Stimulated activated CD4-positive, alpha-beta T cell treated with anti-CD3 and anti-CD28 coated beads, Interleukin-1b, Interleukin-23, amount 100 ng/mL, for 1 hour (primary cell): Measurements from ENCODE around the gene CD164L2.
"Not testable (repeated sequence)": the region's sequence is repeated elsewhere in the genome, so short reads cannot be mapped to it uniquely, and the experiment has no call there.

Experiments
- DNase-seq, 2 donors: peaks; one replicate each; pipeline ENCODE4 v3.0.0-alpha.2; 2020; ENCODE audit warnings: low read depth in 2 of 2

CD164L2 gene

GRCh38 chr1:27384797-27385196 lies 1.7 kb upstream of the CD164L2 start:
- DNase-seq: not testable (repeated sequence)

DNA sequence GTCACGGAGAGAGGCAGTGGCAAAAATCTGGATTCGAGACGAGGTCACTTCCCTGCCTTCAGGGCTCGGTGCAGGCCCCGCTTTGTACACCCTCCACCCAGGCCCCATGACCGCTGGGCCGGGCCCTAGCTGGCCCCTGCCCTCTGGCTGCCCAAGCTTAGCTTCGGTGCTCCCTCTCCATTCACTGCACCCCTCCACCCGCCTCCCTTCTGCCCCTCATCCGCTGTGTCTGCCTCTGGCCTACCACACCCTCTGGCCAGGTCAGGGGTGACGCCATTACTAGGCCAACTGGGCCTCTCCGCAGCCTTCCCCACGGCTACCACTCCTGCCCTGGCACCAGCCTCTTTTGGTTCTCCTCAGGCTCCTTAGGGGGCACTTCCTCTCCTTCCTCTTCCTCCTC lies 528 bp upstream of the CD164L2 start:
- no peak for DNase-seq

GRCh38 chr1:27381969-27382762 lies 967 bp downstream of the CD164L2 start:
- no peak for DNase-seq

- no peak for DNase-seq
Observed at GRCh38 chr1:27380766-27381733, 2.1 kb downstream of the CD164L2 start.

DNA sequence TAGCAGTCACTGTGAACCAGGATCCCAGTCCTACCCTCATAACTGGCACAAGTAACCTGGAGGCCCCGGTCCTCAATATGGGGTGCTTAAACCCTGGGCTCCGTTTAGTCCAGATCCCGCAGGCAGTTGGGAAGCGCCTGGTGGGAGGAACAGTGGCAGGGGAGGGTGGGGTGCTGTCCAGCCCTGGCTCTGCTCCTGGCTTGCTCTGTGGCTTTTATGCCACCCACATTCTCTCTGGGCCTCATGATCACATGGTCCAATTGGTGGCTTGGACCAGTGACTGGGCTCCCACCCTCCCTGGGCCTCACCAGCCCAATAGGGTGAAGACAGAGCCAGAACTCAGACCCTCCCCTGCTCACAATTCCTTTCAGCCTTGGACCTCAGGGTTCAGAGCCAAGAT lies 2.9 kb downstream of the CD164L2 start:
- no peak for DNase-seq

GRCh38 chr1:27379564-27380122 lies 3.5 kb downstream of the CD164L2 start:
- no peak for DNase-seq

GRCh38 chr1:27377760-27378495 lies 5.2 kb downstream of the CD164L2 start:
- DNase-seq: no peak

- no peak for DNase-seq
Observed at GRCh38 chr1:27374362-27375086, 8.6 kb downstream of the CD164L2 start, which contains the start of gene FCN3. TSS of gene FCN3 (minus strand) at chr1:27374824. CDS start at chr1:27374818, 6 bp downstream.

DNA sequence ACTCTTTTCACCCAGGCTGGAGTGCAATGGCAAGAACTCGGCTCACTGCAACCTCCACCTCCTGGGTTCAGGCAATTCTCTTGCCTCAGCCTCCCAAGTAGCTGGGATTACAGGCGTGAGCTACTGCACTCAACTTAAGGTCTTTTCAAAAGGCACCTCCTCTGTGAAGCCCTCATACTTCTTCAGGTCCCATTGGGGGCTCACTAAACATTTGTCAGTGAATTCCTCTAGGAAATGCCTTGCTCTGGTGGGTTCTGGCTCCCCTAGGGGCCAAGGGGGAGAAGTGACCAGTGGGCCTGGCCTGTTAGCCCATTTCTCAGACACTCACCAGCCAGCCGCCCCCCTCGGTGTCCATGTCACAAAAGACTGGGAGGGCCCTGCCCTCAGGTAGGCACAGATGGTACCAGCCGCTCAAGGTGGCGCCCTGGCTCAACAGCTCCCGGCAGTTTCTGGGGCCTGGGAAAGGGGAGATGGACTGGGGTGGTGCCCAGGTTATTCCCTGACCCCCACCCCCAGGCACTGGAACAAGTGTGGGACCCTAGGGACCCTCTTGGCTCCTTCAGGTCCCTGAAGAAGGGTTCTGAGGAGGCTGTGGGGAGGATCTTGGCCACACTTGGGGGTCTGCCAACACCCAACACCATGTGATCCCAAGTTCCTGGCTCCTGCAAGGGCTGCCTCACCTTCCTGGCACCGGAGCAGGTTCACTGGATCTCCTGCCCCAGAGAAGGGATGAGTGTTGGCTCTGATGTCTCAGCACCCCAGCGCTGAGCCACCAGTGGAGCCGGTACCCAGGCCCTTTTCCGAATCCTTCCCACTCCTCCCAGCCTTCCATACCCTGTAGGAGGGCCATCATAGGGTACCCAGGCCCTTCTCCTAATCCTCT lies 10.1 kb downstream of the CD164L2 start:
- no peak for DNase-seq

GRCh38 chr1:27372022-27372807 lies 10.9 kb downstream of the CD164L2 start:
- DNase-seq: no peak

GRCh38 chr1:27368869-27369582 lies 14.1 kb downstream of the CD164L2 start:
- no peak for DNase-seq

- no peak for DNase-seq
Observed at GRCh38 chr1:27367160-27367650, 15.9 kb downstream of the CD164L2 start.

DNA sequence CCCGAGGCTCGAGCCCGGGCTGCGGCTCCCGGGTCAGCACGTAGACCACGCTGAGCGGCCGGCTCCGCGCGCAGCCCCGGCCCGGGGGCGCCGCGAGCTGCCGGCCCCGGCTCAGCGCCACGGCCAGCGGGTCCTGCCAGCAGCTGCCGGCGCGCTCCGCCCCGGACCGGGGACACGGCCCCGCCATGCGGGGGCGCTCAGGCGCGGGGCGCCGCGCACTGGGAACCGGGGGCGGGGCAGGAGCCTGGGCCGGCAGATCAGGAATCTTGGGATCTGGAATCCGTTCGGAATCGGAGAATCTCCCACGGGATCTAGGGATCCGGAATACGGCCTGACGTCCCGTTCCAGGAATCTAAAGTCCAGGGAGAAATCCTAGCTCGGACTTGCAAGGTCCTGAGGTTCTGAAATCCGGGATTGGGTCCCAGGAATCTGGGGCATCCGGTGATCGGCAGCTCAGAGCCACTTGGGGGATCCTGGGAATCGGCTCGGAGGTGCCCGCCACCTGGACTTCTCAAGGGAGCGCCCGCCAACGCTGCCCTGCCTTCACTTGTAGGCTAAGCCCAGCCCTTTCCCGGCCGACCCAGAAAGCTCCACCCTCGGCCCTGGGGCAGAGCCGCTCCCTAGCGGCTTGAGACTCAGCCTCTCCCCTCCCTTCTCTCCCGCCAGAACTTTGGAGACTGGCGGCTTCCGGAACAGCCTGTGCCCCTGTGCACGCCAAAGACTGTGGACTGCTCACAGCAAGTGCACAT lies 16.5 kb downstream of the CD164L2 start, which contains the start of gene MAP3K6:
TSS of gene MAP3K6 (minus strand) at position 551 of the 749 bp plus-strand sequence. CDS start at position 187, 364 bp downstream.
- DNase-seq: no peak

DNA sequence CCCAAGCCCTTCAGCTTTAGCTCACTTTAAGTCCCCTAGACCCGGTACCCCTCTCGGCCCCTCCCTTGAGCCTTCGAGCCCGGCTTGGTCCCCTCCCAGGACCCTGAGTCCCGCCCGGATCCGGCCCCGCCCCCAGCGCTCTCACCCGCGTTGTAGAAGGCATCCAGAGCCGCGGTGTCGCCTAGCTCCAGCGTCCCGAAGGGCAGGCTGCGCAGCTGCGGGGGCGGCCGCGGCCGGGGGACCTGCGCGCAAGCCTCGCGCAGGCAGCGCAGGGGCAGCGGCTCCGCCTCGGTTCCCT lies 17.1 kb downstream of the CD164L2 start:
- DNase-seq: peak in 1 of 2 donors; percentile 47

- peak in 1 of 2 donors; percentile 63 for DNase-seq
Observed at GRCh38 chr1:27365372-27366112, 17.6 kb downstream of the CD164L2 start.

DNA sequence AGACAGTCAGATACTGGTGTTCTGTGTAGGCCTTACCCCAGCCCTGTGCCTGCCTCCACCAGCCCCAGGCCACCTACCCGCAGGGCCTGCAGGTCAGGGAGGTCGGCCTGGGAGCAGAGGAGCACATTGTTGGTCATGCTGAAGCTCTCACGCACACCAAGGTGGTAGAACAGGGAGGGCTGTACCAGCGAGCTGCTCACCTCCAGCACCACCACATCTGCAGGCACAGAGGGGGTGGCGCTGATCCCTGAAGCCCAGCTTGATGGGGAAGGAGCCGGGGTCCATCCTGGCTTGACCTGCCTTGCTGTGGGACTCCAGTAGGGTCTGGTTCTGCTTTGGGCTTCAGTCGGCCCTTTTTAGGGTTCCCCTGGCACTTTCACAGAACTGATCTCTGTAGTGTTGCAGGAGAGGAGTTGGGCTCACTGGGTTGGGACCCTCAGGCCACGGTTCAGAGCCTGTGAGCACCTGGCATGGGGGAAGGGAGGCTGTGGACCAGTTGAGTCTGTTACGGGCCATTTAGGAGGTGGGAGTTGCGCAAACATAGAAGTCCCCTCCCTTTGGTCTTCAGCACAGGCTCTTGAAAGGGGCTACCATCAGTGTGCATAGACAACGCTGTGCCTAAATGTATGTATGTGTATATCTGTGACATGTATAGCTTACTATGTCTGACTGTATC lies 18.3 kb downstream of the CD164L2 start:
- no peak for DNase-seq
